A673 (cell line): ENCODE data around the gene FDX2.

Experiments
- CTCF ChIP-seq: fragments of 300-800, 200-600 bp; sonication (generic); conservative IDR thresholded peaks from 2 replicates; pipeline ENCODE4 v1.5.1; 2017; ENCODE audit warnings: low read depth, mild to moderate bottlenecking, antibody characterized with exemption, low read length, moderate library complexity, mixed read lengths
- EZH2 ChIP-seq: fragments of 200-600 bp; sonication (generic); IDR thresholded peaks from 2 replicates; pipeline ENCODE4 v1.6.1; 2017; ENCODE audit warnings: borderline replicate concordance, low read depth, mild to moderate bottlenecking, mixed read lengths, antibody characterized with exemption, low read length; ENCODE audit not compliant: poor library complexity, severe bottlenecking

- no peak for TF ChIP-seq EZH2
- no peak for TF ChIP-seq CTCF
Measured at GRCh38 chr19:10320602-10321416, 5.0 kb upstream of the FDX2 start.
